Breast epithelium (tissue), 4 donors: ENCODE measurements around the gene KLHL29. TPM values are rescaled to one million over a fixed set of nuclear protein-coding genes. Genes with fewer than 3 reads are reported as not detected.

ENCODE experiments used
- DNase-seq, 2 donors: peaks; one replicate each; pipeline ENCODE4 v3.0.0-alpha.2; 2019; ENCODE audit warnings: low spot score in 2 of 2
- H3K27ac ChIP-seq, 2 donors: fragments of 200-600 bp; sonication (generic) in 1 of 2; one replicate each; pipeline ENCODE4 v1.5.1; 2016 to 2019; ENCODE audit warnings: mild to moderate bottlenecking in 1 of 2
- H3K27me3 ChIP-seq, 2 donors: fragments of 200-600 bp; sonication (generic) in 1 of 2; one replicate each; pipeline versions ENCODE4 v1.5.1 to v1.6.0; 2017 to 2019; ENCODE audit warnings: control low read depth in 1 of 2, mild to moderate bottlenecking in 1 of 2
- H3K36me3 ChIP-seq: fragments of 200-600 bp; one replicate; pipeline ENCODE4 v1.5.1; 2019
- H3K4me1 ChIP-seq, 2 donors: fragments of 200-600 bp; sonication (generic); one replicate each; pipeline ENCODE4 v1.5.1; 2016 to 2019; ENCODE audit warnings: control low read depth in 1 of 2
- H3K4me3 ChIP-seq, 3 donors: fragments of 200-600 bp; sonication (generic); 1 replicate in 2 of 3; 2 replicates in 1 of 3; pipeline ENCODE4 v1.5.1; 2016 to 2019; ENCODE audit warnings: mild to moderate bottlenecking in 3 of 3, moderate library complexity in 2 of 3
- H3K9me3 ChIP-seq, 2 donors: fragments of 200-600 bp; sonication (generic) in 1 of 2; one replicate each; pipeline ENCODE4 v1.5.1; 2016 to 2019; ENCODE audit warnings: control low read depth in 1 of 2
- CTCF ChIP-seq, 3 donors: fragments of 450-650 bp; IDR thresholded peaks; one replicate each; pipeline ENCODE4 v1.5.1; 2016 to 2017; ENCODE audit warnings: antibody characterized with exemption in 3 of 3, mild to moderate bottlenecking in 3 of 3, moderate library complexity in 3 of 3
- POLR2A ChIP-seq: fragments of 450-650 bp; IDR thresholded peaks from one replicate; pipeline ENCODE4 v1.6.1; 2016; ENCODE audit warnings: antibody characterized with exemption, mild to moderate bottlenecking, moderate library complexity
- POLR2AphosphoS5 ChIP-seq, 3 donors: sonication (generic); formaldehyde crosslinking; IDR thresholded peaks; one replicate each; pipeline ENCODE4 v1.6.1; 2017; ENCODE audit warnings: antibody characterized with exemption in 3 of 3
- intact Hi-C: fragments of 100-400 bp; cut with DNase I; formaldehyde crosslinking; loops from one replicate; pipeline ENCODE4 v1.15.1; 2023; ENCODE audit warnings: low total_unique reads
- total RNA-seq, 3 donors: library from RNA; depleted of rRNA; stranded (reverse); fragments of >200 nt; gene quantifications; one replicate each; pipeline ENCODE4 v1.1.0, GENCODE V29; 2016

Gene KLHL29
- total RNA-seq, 3 donors from 2014 or later, result 4.5 to 20.9 (median 14.7) TPM

GRCh38 chr2:23393722-23394121 lies 8.7 kb downstream of the KLHL29 start:
- intact Hi-C loops, result loop anchor here (10.0 kb wide), 1 partner anchor 1871 kb away; no protein-coding TSS in a partner anchor
- DNase-seq, result no peak

GRCh38 chr2:23394700-23395099 lies 9.7 kb downstream of the KLHL29 start:
- Histone ChIP-seq H3K27ac (no peak overlapping the region), H3K4me3 (no peak overlapping the region), H3K9me3 (no peaks in the 10 kb centered on the region), H3K4me1 (no peaks in the 10 kb centered on the region), H3K36me3 (no peaks in the 10 kb centered on the region), H3K27me3 (peaks cover 0 to 6% of the 10 kb centered on the region in 2 donors)
- no peak for DNase-seq
- TF ChIP-seq POLR2A (no peak), POLR2AphosphoS5 (IDR thresholded peaks at IDR 0.05) (no peak)
- intact Hi-C loops, result loop anchor here (10.0 kb wide), 1 partner anchor 1870 kb away; no protein-coding TSS in a partner anchor

More at GRCh38 chr2:23393722-23394121, 8.7 kb downstream of the KLHL29 start:
- Histone ChIP-seq H3K36me3 (no peaks in the 10 kb centered on the region), H3K4me3 (no peak overlapping the region), H3K27ac (no peak overlapping the region), H3K4me1 (no peaks in the 10 kb centered on the region), H3K9me3 (no peaks in the 10 kb centered on the region), H3K27me3 (peaks cover 0 to 6% of the 10 kb centered on the region in 2 donors)
- no peak for TF ChIP-seq CTCF (IDR thresholded peaks at IDR 0.05)
- no peak for TF ChIP-seq POLR2A
- TF ChIP-seq POLR2AphosphoS5 (IDR thresholded peaks at IDR 0.05), result no peak

GRCh38 chr2:23397478-23397877 lies 12.5 kb downstream of the KLHL29 start:
- TF ChIP-seq POLR2A, result no peak
- peaks cover 0 to 6% of the 10 kb centered on the region in 2 donors for H3K27me3 ChIP-seq
- DNase-seq, result no peak
- no peak overlapping the region for H3K4me3 ChIP-seq
- no peaks in the 10 kb centered on the region for H3K4me1 ChIP-seq
- intact Hi-C loops, result loop anchor here (10.0 kb wide), 1 partner anchor 1867 kb away; no protein-coding TSS in a partner anchor
- H3K27ac ChIP-seq, result no peak overlapping the region
- no peaks in the 10 kb centered on the region for H3K9me3 ChIP-seq
- H3K36me3 ChIP-seq, result no peaks in the 10 kb centered on the region

- intact Hi-C loops, result loop anchor here (10.0 kb wide), 1 partner anchor 1865 kb away; no protein-coding TSS in a partner anchor
- no peak for DNase-seq
- Histone ChIP-seq H3K27ac (no peak overlapping the region), H3K9me3 (no peaks in the 10 kb centered on the region), H3K4me3 (no peak overlapping the region), H3K27me3 (no peaks in the 10 kb centered on the region), H3K4me1 (no peaks in the 10 kb centered on the region), H3K36me3 (no peaks in the 10 kb centered on the region)
- TF ChIP-seq CTCF (IDR thresholded peaks at IDR 0.05), result no peak
- no peak for TF ChIP-seq POLR2AphosphoS5 (IDR thresholded peaks at IDR 0.05)
- no peak for TF ChIP-seq POLR2A
Observed at GRCh38 chr2:23399674-23400261, 14.8 kb downstream of the KLHL29 start.

GRCh38 chr2:23400703-23401102 lies 15.7 kb downstream of the KLHL29 start:
- no peak for TF ChIP-seq POLR2A
- TF ChIP-seq POLR2AphosphoS5 (IDR thresholded peaks at IDR 0.05), result no peak
- TF ChIP-seq CTCF (IDR thresholded peaks at IDR 0.05), result no peak
- intact Hi-C loops, result no loop called here
- DNase-seq, result no peak
- Histone ChIP-seq H3K36me3 (no peaks in the 10 kb centered on the region), H3K4me1 (no peaks in the 10 kb centered on the region), H3K27ac (no peak overlapping the region), H3K9me3 (no peaks in the 10 kb centered on the region), H3K27me3 (no peaks in the 10 kb centered on the region), H3K4me3 (no peak overlapping the region)

GRCh38 chr2:23401427-23402204 lies 16.6 kb downstream of the KLHL29 start:
- DNase-seq, result no peak
- Histone ChIP-seq H3K36me3 (no peaks in the 10 kb centered on the region), H3K4me1 (no peaks in the 10 kb centered on the region), H3K27me3 (no peaks in the 10 kb centered on the region), H3K9me3 (no peaks in the 10 kb centered on the region), H3K4me3 (no peak overlapping the region), H3K27ac (no peak overlapping the region)
- intact Hi-C loops, result no loop called here
- TF ChIP-seq POLR2A (no peak), CTCF (IDR thresholded peaks at IDR 0.05) (no peak), POLR2AphosphoS5 (IDR thresholded peaks at IDR 0.05) (no peak)
